ENCODE data around the gene RAB11FIP3. TPM values are rescaled to one million over a fixed set of nuclear protein-coding genes. Genes with fewer than 3 reads are reported as not detected.
A peak's percentile ranks its signal among the peaks of the same experiment; 100 is the strongest.

The RAB11FIP3 gene
- total and polyA plus RNA-seq, 2 of the 13 experiments (the other 11 are each of a cell fraction or from before 2014, with no cell fraction given): 34.3 to 57.6 TPM

- peak; percentile 40; the same call in 1 of the 2 replicates for TF ChIP-seq JUND (CRISPR knock-in tag; IDR thresholded peaks at IDR 0.05)
- TF ChIP-seq ZNF496 (CRISPR knock-in tag; IDR thresholded peaks at IDR 0.05; ENCODE audit: insufficient replicate concordance): no peak
- TF ChIP-seq, protein P1, sequence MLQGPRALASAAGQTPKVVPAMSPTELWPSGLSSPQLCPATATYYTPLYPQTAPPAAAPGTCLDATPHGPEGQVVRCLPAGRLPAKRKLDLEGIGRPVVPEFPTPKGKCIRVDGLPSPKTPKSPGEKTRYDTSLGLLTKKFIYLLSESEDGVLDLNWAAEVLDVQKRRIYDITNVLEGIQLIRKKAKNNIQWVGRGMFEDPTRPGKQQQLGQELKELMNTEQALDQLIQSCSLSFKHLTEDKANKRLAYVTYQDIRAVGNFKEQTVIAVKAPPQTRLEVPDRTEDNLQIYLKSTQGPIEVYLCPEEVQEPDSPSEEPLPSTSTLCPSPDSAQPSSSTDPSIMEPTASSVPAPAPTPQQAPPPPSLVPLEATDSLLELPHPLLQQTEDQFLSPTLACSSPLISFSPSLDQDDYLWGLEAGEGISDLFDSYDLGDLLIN (CRISPR knock-in tag; IDR thresholded peaks at IDR 0.05; ENCODE audit: borderline replicate concordance): no peak
- TF ChIP-seq ZNF792 (CRISPR knock-in tag; IDR thresholded peaks at IDR 0.05): no peak
- no peak for TF ChIP-seq ZNF274 (CRISPR knock-in tag; IDR thresholded peaks at IDR 0.05)
- TF ChIP-seq HNRNPL (IDR thresholded peaks at IDR 0.05; ENCODE audit: low read depth, low read length): 0 out of 2 replicates have a peak, but pooled peaks have one; percentile 34
- peak; percentile 43; the same call in 1 of the 2 replicates for TF ChIP-seq ZNF335 (CRISPR knock-in tag; IDR thresholded peaks at IDR 0.05)
- no peak for TF ChIP-seq REL (CRISPR knock-in tag; conservative IDR thresholded peaks at IDR 0.05)
- no peak for TF ChIP-seq TCF7L2 (IDR thresholded peaks at IDR 0.05; ENCODE audit: low read depth, low read length)
- TF ChIP-seq ATF3 (CRISPR knock-in tag; IDR thresholded peaks at IDR 0.05): 0 out of 2 replicates have a peak, but pooled peaks have one; percentile 20
- no peak for TF ChIP-seq ZNF180 (CRISPR knock-in tag; IDR thresholded peaks at IDR 0.05; ENCODE audit: borderline replicate concordance, low read depth)
- TF ChIP-seq MIXL1 (CRISPR knock-in tag; IDR thresholded peaks at IDR 0.05): peak; percentile 37; the same call in 1 of the 2 replicates
- TF ChIP-seq KLF6 (CRISPR knock-in tag; IDR thresholded peaks at IDR 0.05): no peak
- no peak for TF ChIP-seq ZNF460 (CRISPR knock-in tag; IDR thresholded peaks at IDR 0.05; ENCODE audit: borderline replicate concordance)
- TF ChIP-seq UBTF (CRISPR knock-in tag; IDR thresholded peaks at IDR 0.05): no peak; the same call in 1 of the 2 replicates
- 0 out of 2 replicates have a peak, but pooled peaks have one; percentile 45 for TF ChIP-seq ZNF552 (CRISPR knock-in tag; IDR thresholded peaks at IDR 0.05; ENCODE audit: borderline replicate concordance)
- TF ChIP-seq, protein P2, sequence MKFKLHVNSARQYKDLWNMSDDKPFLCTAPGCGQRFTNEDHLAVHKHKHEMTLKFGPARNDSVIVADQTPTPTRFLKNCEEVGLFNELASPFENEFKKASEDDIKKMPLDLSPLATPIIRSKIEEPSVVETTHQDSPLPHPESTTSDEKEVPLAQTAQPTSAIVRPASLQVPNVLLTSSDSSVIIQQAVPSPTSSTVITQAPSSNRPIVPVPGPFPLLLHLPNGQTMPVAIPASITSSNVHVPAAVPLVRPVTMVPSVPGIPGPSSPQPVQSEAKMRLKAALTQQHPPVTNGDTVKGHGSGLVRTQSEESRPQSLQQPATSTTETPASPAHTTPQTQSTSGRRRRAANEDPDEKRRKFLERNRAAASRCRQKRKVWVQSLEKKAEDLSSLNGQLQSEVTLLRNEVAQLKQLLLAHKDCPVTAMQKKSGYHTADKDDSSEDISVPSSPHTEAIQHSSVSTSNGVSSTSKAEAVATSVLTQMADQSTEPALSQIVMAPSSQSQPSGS (CRISPR knock-in tag; IDR thresholded peaks at IDR 0.05): no peak
- no peak for TF ChIP-seq CREB1 (IDR thresholded peaks at IDR 0.05)
- TF ChIP-seq CREB1 (CRISPR knock-in tag; IDR thresholded peaks at IDR 0.05): no peak
- 0 out of 2 replicates have a peak, but pooled peaks have one; percentile 12 for TF ChIP-seq ZKSCAN8 (CRISPR knock-in tag; IDR thresholded peaks at IDR 0.05; ENCODE audit: borderline replicate concordance)
- no peak for TF ChIP-seq MBD4 (IDR thresholded peaks at IDR 0.05; ENCODE audit: borderline replicate concordance, low read length)
- no peak for TF ChIP-seq ZNF432 (CRISPR knock-in tag; IDR thresholded peaks at IDR 0.05; ENCODE audit: borderline replicate concordance)
- TF ChIP-seq NCOA1 (CRISPR knock-in tag; IDR thresholded peaks at IDR 0.05): no peak
- no peak for TF ChIP-seq ZNF414 (CRISPR knock-in tag; IDR thresholded peaks at IDR 0.05)
- TF ChIP-seq ZNF749 (CRISPR knock-in tag; IDR thresholded peaks at IDR 0.05; ENCODE audit: borderline replicate concordance): no peak
- TF ChIP-seq DPF2 (CRISPR knock-in tag; IDR thresholded peaks at IDR 0.05; ENCODE audit: borderline replicate concordance, low read depth): no peak
These were observed 1.3 kb upstream of the RAB11FIP3 start (continued) for GRCh38 chr16:424033-424622.
